ENCODE measurements around the gene SMG6. TPM values are rescaled to one million over a fixed set of nuclear protein-coding genes. Genes with fewer than 3 reads are reported as not detected.

Gene SMG6
- total RNA-seq, 6 experiments from 2014 or later: 7.4 to 10.4 (median 8.9) TPM

- 65% methylated on average over 2 of the region's 8 CpGs for WGBS (ENCODE audit: insufficient coverage, low coverage, low lambda C conversion rate, missing lambda C conversion rate)
- H3K9me3 ChIP-seq: no peaks in the 10 kb centered on the region
- no peaks in the 10 kb centered on the region for H3K27me3 ChIP-seq
- H3K4me1 ChIP-seq: peaks cover 0 to 27% (median 6%) of the 10 kb centered on the region in 4 donors
- peak in 3 of 4 donors; percentile 9 to 33 (median 29) for ATAC-seq
- intact Hi-C loops (cut with DNase I): no loop called here
- H3K27ac ChIP-seq: peak overlapping the region; percentile 62 to 77 (median 69)
- DNase-seq: no peak
- no peak overlapping the region for H3K4me3 ChIP-seq
- H3K36me3 ChIP-seq: peaks cover 0 to 8% (median 0%) of the 10 kb centered on the region in 4 donors
- TF ChIP-seq CTCF (IDR thresholded peaks at IDR 0.05) (no peak), POLR2A (IDR thresholded peaks at IDR 0.05) (no peak)
Measured at GRCh38 chr17:2084036-2084765, 219.4 kb downstream of the SMG6 start.

- Histone ChIP-seq H3K4me3 (no peak overlapping the region), H3K27me3 (no peaks in the 10 kb centered on the region), H3K36me3 (peaks cover 0 to 8% (median 0%) of the 10 kb centered on the region in 4 donors), H3K9me3 (no peaks in the 10 kb centered on the region), H3K4me1 (peaks cover 0 to 21% (median 6%) of the 10 kb centered on the region in 4 donors), H3K27ac (peak overlapping the region; percentile 62 to 77 (median 69))
- DNase-seq: no peak
- 33% methylated on average over 6 of the region's 7 CpGs for WGBS (ENCODE audit: insufficient coverage, low coverage, low lambda C conversion rate, missing lambda C conversion rate)
- TF ChIP-seq CTCF (IDR thresholded peaks at IDR 0.05): no peak
- TF ChIP-seq POLR2A (IDR thresholded peaks at IDR 0.05): no peak
- peak; percentile 63 to 77 (median 68) for ATAC-seq
- intact Hi-C loops (cut with DNase I): no loop called here
Measured at GRCh38 chr17:2083613-2084035, 220.0 kb downstream of the SMG6 start.

- DNase-seq (no peak), ATAC-seq (no peak)
- Histone ChIP-seq H3K27me3 (no peaks in the 10 kb centered on the region), H3K9me3 (no peaks in the 10 kb centered on the region), H3K27ac (no peak overlapping the region), H3K4me3 (no peak overlapping the region), H3K4me1 (peaks cover 0 to 12% (median 2%) of the 10 kb centered on the region in 4 donors), H3K36me3 (peaks cover 0 to 8% (median 0%) of the 10 kb centered on the region in 4 donors)
- intact Hi-C loops (cut with DNase I): no loop called here
- WGBS (ENCODE audit: insufficient coverage, low coverage, low lambda C conversion rate, missing lambda C conversion rate): 97% methylated on average over 7 of the region's 9 CpGs
- TF ChIP-seq CTCF (IDR thresholded peaks at IDR 0.05): no peak
- no peak for TF ChIP-seq POLR2A (IDR thresholded peaks at IDR 0.05)
Measured at GRCh38 chr17:2082003-2082781, 221.4 kb downstream of the SMG6 start.

- DNase-seq (no peak), ATAC-seq (no peak)
- no peak overlapping the region for H3K4me3 ChIP-seq
- H3K4me1 ChIP-seq: peaks cover 0 to 12% (median 2%) of the 10 kb centered on the region in 4 donors
- H3K27me3 ChIP-seq: no peaks in the 10 kb centered on the region
- WGBS (ENCODE audit: insufficient coverage, low coverage, low lambda C conversion rate, missing lambda C conversion rate): 86% methylated on average over 1 of the region's 9 CpGs
- intact Hi-C loops (cut with DNase I): no loop called here
- peaks cover 0 to 8% (median 0%) of the 10 kb centered on the region in 4 donors for H3K36me3 ChIP-seq
- no peaks in the 10 kb centered on the region for H3K9me3 ChIP-seq
- TF ChIP-seq CTCF (IDR thresholded peaks at IDR 0.05) (no peak), POLR2A (IDR thresholded peaks at IDR 0.05) (no peak)
- H3K27ac ChIP-seq: no peak overlapping the region
Measured at GRCh38 chr17:2081564-2081963, 222.0 kb downstream of the SMG6 start.
